Left lung (tissue), 10 donors: Measurements from ENCODE around the gene NOG. TPM values are rescaled to one million over a fixed set of nuclear protein-coding genes. Genes with fewer than 3 reads are reported as not detected.

Source experiments
- ATAC-seq: fragments of 200-7000 bp; cut with Tn5 transposase; one replicate; pipeline ENCODE4 v1.9.1; 2020; ENCODE audit warnings: moderate library complexity
- DNase-seq, 4 donors: peaks; one replicate each; pipeline ENCODE4 v3.0.0-alpha.2; 2013 to 2020
- H3K27ac ChIP-seq, 2 donors: fragments of 200-600 bp; sonication (generic) in 1 of 2; one replicate each; pipeline versions ENCODE4 v1.5.0 to v1.8.0; 2020 to 2021
- H3K27me3 ChIP-seq, 2 donors: fragments of 200-600 bp; sonication (generic) in 1 of 2; one replicate each; pipeline versions ENCODE4 v1.5.0 to v1.8.0; 2020 to 2021
- H3K36me3 ChIP-seq, 2 donors: fragments of 200-600 bp; sonication (generic) in 1 of 2; one replicate each; pipeline versions ENCODE4 v1.5.0 to v1.8.0; 2020 to 2021
- H3K4me1 ChIP-seq, 2 donors: fragments of 200-600 bp; one replicate each; pipeline ENCODE4 v1.8.0; 2021
- H3K4me3 ChIP-seq, 2 donors: fragments of 200-600 bp; sonication (generic) in 1 of 2; one replicate each; pipeline versions ENCODE4 v1.5.0 to v1.8.0; 2020 to 2021; ENCODE audit warnings: mild to moderate bottlenecking in 1 of 2
- H3K9me3 ChIP-seq, 2 donors: fragments of 200-600 bp; sonication (generic) in 1 of 2; one replicate each; pipeline versions ENCODE4 v1.5.0 to v1.8.0; 2020 to 2021
- CTCF ChIP-seq, 2 donors: fragments of 200-600 bp; sonication (generic) in 1 of 2; IDR thresholded peaks; one replicate each; pipeline versions ENCODE4 v1.5.0 to v1.8.0; 2021; ENCODE audit warnings: antibody characterized with exemption in 2 of 2
- intact Hi-C, 2 donors: fragments of 100-400 bp; cut with DNase I; formaldehyde crosslinking; loops; one replicate each; pipeline versions ENCODE4 v1.11.2 to v1.14.2; 2022
- polyA plus RNA-seq, 6 donors: library from polyadenylated mRNA; unstranded; fragments of 120-200 nt; gene quantifications; one replicate each; pipeline ENCODE4 v1.2.1, GENCODE V29; 2013; ENCODE audit not compliant: insufficient read length in 6 of 6
- total RNA-seq, 2 donors: library from RNA; stranded (reverse); fragmentation: NEBNext Ultra II Directional; extraction: Animal tissue kit (Norgen Biotek cat#: 25700); gene quantifications; one replicate each; pipeline ENCODE4 v1.2.1, GENCODE V29; 2021
- donor health status: DM: no; HTN: yes; CAD: no.
- donor health status: DM: no; HTN: no; CAD: no.

NOG gene
- total and polyA plus RNA-seq, 8 donors: 0.55 to 2.2 (median 1.2) TPM

- no peak for DNase-seq
- ATAC-seq: no peak
- intact Hi-C loops: no loop called here
- Histone ChIP-seq H3K4me1 (no peaks in the 10 kb centered on the region), H3K27ac (no peak overlapping the region), H3K4me3 (no peak overlapping the region), H3K27me3 (peaks cover 0 to 15% of the 10 kb centered on the region in 2 donors), H3K36me3 (no peaks in the 10 kb centered on the region), H3K9me3 (no peaks in the 10 kb centered on the region)
- TF ChIP-seq CTCF (IDR thresholded peaks at IDR 0.05): no peak
Observed at GRCh38 chr17:56577190-56577842, 16.2 kb upstream of the NOG start.

- Histone ChIP-seq H3K36me3 (no peaks in the 10 kb centered on the region), H3K27ac (no peak overlapping the region), H3K4me1 (no peaks in the 10 kb centered on the region), H3K4me3 (no peak overlapping the region), H3K9me3 (no peaks in the 10 kb centered on the region), H3K27me3 (peaks cover 0 to 15% of the 10 kb centered on the region in 2 donors)
- TF ChIP-seq CTCF (IDR thresholded peaks at IDR 0.05): no peak
- no peak for DNase-seq
- intact Hi-C loops: no loop called here
- ATAC-seq: no peak
Observed at GRCh38 chr17:56577843-56578204, 15.7 kb upstream of the NOG start.

- no peaks in the 10 kb centered on the region for H3K4me1 ChIP-seq
- H3K36me3 ChIP-seq: no peaks in the 10 kb centered on the region
- no peak for TF ChIP-seq CTCF (IDR thresholded peaks at IDR 0.05)
- no peak for DNase-seq
- no peaks in the 10 kb centered on the region for H3K9me3 ChIP-seq
- peaks cover 0 to 26% of the 10 kb centered on the region in 2 donors for H3K27me3 ChIP-seq
- intact Hi-C loops: no loop called here
- ATAC-seq: no peak
- no peak overlapping the region for H3K27ac ChIP-seq
- no peak overlapping the region for H3K4me3 ChIP-seq
Observed at GRCh38 chr17:56581635-56582627, 11.6 kb upstream of the NOG start.

- Histone ChIP-seq H3K36me3 (no peaks in the 10 kb centered on the region), H3K4me3 (no peak overlapping the region), H3K9me3 (no peaks in the 10 kb centered on the region), H3K27me3 (peaks cover 4 to 21% of the 10 kb centered on the region in 2 donors), H3K4me1 (no peaks in the 10 kb centered on the region), H3K27ac (no peak overlapping the region)
- TF ChIP-seq CTCF (IDR thresholded peaks at IDR 0.05): no peak
- ATAC-seq (no peak), DNase-seq (no peak)
- intact Hi-C loops: no loop called here
Observed at GRCh38 chr17:56583772-56584171, 9.7 kb upstream of the NOG start.

GRCh38 chr17:56587298-56587697 lies 6.2 kb upstream of the NOG start:
- DNase-seq: no peak
- Histone ChIP-seq H3K36me3 (no peaks in the 10 kb centered on the region), H3K9me3 (no peaks in the 10 kb centered on the region), H3K4me3 (no peak overlapping the region), H3K27me3 (peaks cover 8 to 53% of the 10 kb centered on the region in 2 donors), H3K4me1 (peaks cover 0 to 3% of the 10 kb centered on the region in 2 donors), H3K27ac (no peak overlapping the region)
- intact Hi-C loops: no loop called here
- TF ChIP-seq CTCF (IDR thresholded peaks at IDR 0.05): no peak
- no peak for ATAC-seq
